ENCODE data around the gene TMEM135. TPM values are rescaled to one million over a fixed set of nuclear protein-coding genes. Genes with fewer than 3 reads are reported as not detected.

The TMEM135 gene
- total RNA-seq, 4 donors from 2014 or later: 51.3 to 73.8 (median 52.4) TPM

- TF ChIP-seq CTCF (IDR thresholded peaks at IDR 0.05; ENCODE audit: low read depth): no peak
These were observed 287.7 kb downstream of the TMEM135 start for GRCh38 chr11:87325490-87325872.

- no peak for TF ChIP-seq CTCF (IDR thresholded peaks at IDR 0.05; ENCODE audit: low read depth)
These were observed 288.9 kb downstream of the TMEM135 start for GRCh38 chr11:87326594-87326993.

GRCh38 chr11:87329172-87329571 is 291.4 kb downstream of the TMEM135 start:
- no peak for TF ChIP-seq CTCF (IDR thresholded peaks at IDR 0.05; ENCODE audit: low read depth)

- no peak for TF ChIP-seq CTCF (IDR thresholded peaks at IDR 0.05; ENCODE audit: low read depth)
These were observed 292.5 kb downstream of the TMEM135 start for GRCh38 chr11:87330187-87330601.

- TF ChIP-seq CTCF (IDR thresholded peaks at IDR 0.05; ENCODE audit: low read depth): no peak
These were observed 293.5 kb downstream of the TMEM135 start for GRCh38 chr11:87331273-87331672.

GRCh38 chr11:87338046-87338639 is 300.4 kb downstream of the TMEM135 start:
- TF ChIP-seq CTCF (IDR thresholded peaks at IDR 0.05; ENCODE audit: low read depth): no peak

GRCh38 chr11:87339416-87339815 is 301.7 kb downstream of the TMEM135 start:
- TF ChIP-seq CTCF (IDR thresholded peaks at IDR 0.05; ENCODE audit: low read depth): no peak
